HEK293 (cell line): ENCODE measurements around the gene RHOT2.
A peak's percentile ranks its signal among the peaks of the same experiment; 100 is the strongest.
"Not testable (repeated sequence)": the region's sequence is repeated elsewhere in the genome, so short reads cannot be mapped to it uniquely, and the experiment has no call there.

ENCODE experiments used
- CTCF ChIA-PET: fragments of 350-600 bp; formaldehyde crosslinking; extraction: SDS; loops from one replicate; lab custom pipeline; 2021; ENCODE audit warnings: antibody characterized with exemption; lab: Yijun Ruan, JAX
- POLR2A ChIA-PET: fragments of 300-600 bp; formaldehyde crosslinking; extraction: SDS; loops from one replicate; lab custom pipeline; 2020; ENCODE audit warnings: antibody characterized with exemption, inconsistent platforms; lab: Yijun Ruan, JAX
- H3K27ac ChIP-seq: fragments of 200-500 bp; sonication (Bioruptor generic); 2 replicates; pipeline ENCODE4 v1.5.1; 2014; ENCODE audit warnings: low read depth, low read length, control low read depth, inconsistent platforms; ENCODE audit errors: extremely low read depth
- H3K36me3 ChIP-seq, 2 experiments: fragments of 200-500 bp in 1 of 2; sonication (Bioruptor generic) in 1 of 2; 1 replicate in 1 of 2; 2 replicates in 1 of 2; pipeline ENCODE4 v1.5.1; 2014 to 2017; ENCODE audit warnings: inconsistent platforms in 2 of 2, low read length in 2 of 2; ENCODE audit not compliant: control insufficient read depth in 2 of 2, insufficient read depth in 1 of 2
- H3K4me1 ChIP-seq: fragments of 200-500 bp; sonication (Bioruptor generic); 2 replicates; pipeline ENCODE4 v1.5.1; 2014; ENCODE audit warnings: mild to moderate bottlenecking, low read length, inconsistent platforms; ENCODE audit not compliant: control insufficient read depth, insufficient read depth
- H3K4me3 ChIP-seq: 2 replicates; pipeline ENCODE4 v1.5.1; 2011; ENCODE audit warnings: low read depth, mild to moderate bottlenecking, control low read depth, low read length, moderate library complexity
- H3K9me3 ChIP-seq: fragments of 200-500 bp; sonication (Bioruptor generic); 2 replicates; pipeline ENCODE4 v1.5.1; 2014; ENCODE audit warnings: low read depth, low read length, inconsistent platforms; ENCODE audit not compliant: control insufficient read depth, insufficient read depth
- IKZF3 ChIP-seq: fragments of 450-650 bp; IDR thresholded peaks from 2 replicates; pipeline ENCODE4 v1.5.0; 2018; ENCODE audit warnings: missing biosample characterization, mild to moderate bottlenecking, missing genetic modification characterization, moderate library complexity
- KLF1 ChIP-seq: fragments of 450-650 bp; formaldehyde crosslinking; IDR thresholded peaks from 2 replicates; pipeline ENCODE4 v1.5.1; 2016; ENCODE audit warnings: missing biosample characterization, missing genetic modification characterization
- KLF7 ChIP-seq: fragments of 450-650 bp; formaldehyde crosslinking; IDR thresholded peaks from 2 replicates; pipeline ENCODE4 v1.5.1; 2016; ENCODE audit warnings: missing biosample characterization, missing genetic modification characterization, borderline replicate concordance
- MYNN ChIP-seq: fragments of 450-650 bp; formaldehyde crosslinking; IDR thresholded peaks from 2 replicates; pipeline ENCODE4 v1.5.1; 2016; ENCODE audit warnings: missing biosample characterization, missing genetic modification characterization, borderline replicate concordance
- PATZ1 ChIP-seq: fragments of 450-650 bp; formaldehyde crosslinking; IDR thresholded peaks from 2 replicates; pipeline ENCODE4 v1.5.1; 2016; ENCODE audit warnings: missing biosample characterization, missing genetic modification characterization
- PRDM1 ChIP-seq: fragments of 450-650 bp; formaldehyde crosslinking; IDR thresholded peaks from 2 replicates; pipeline ENCODE4; 2016; ENCODE audit warnings: missing biosample characterization, missing genetic modification characterization
- SCRT2 ChIP-seq: fragments of 450-650 bp; formaldehyde crosslinking; IDR thresholded peaks from 2 replicates; pipeline ENCODE4 v1.5.1; 2016; ENCODE audit warnings: missing biosample characterization, missing genetic modification characterization
- YY2 ChIP-seq: fragments of 450-650 bp; formaldehyde crosslinking; IDR thresholded peaks from 2 replicates; pipeline ENCODE4 v1.5.1; 2016; ENCODE audit warnings: missing biosample characterization, missing genetic modification characterization
- ZFP37 ChIP-seq: fragments of 450-650 bp; formaldehyde crosslinking; IDR thresholded peaks from 2 replicates; pipeline ENCODE4 v1.5.1; 2016; ENCODE audit warnings: missing biosample characterization, missing genetic modification characterization
- ZNF280D ChIP-seq: fragments of 450-650 bp; formaldehyde crosslinking; IDR thresholded peaks from 2 replicates; pipeline ENCODE4 v1.5.1; 2016; ENCODE audit warnings: missing biosample characterization, missing genetic modification characterization
- ZNF366 ChIP-seq: fragments of 450-650 bp; formaldehyde crosslinking; conservative IDR thresholded peaks from 2 replicates; pipeline ENCODE4 v1.5.1; 2016; ENCODE audit warnings: missing biosample characterization, missing genetic modification characterization
- ZNF416 ChIP-seq: fragments of 450-650 bp; formaldehyde crosslinking; IDR thresholded peaks from 2 replicates; pipeline ENCODE4 v1.5.1; 2016; ENCODE audit warnings: missing biosample characterization, missing genetic modification characterization
- ZNF596 ChIP-seq: fragments of 450-650 bp; IDR thresholded peaks from 2 replicates; pipeline ENCODE4 v1.5.0; 2018; ENCODE audit warnings: missing biosample characterization, mild to moderate bottlenecking, missing genetic modification characterization, moderate library complexity

The RHOT2 gene

GRCh38 chr16:689175-689897 lies 21.4 kb downstream of the RHOT2 start (continued):
- TF ChIP-seq ZNF280D (tag by site-specific recombination) (no peak), ZNF416 (tag by site-specific recombination) (no peak), YY2 (tag by site-specific recombination) (no peak), KLF7 (tag by site-specific recombination) (no peak)

GRCh38 chr16:691242-691641 lies 23.3 kb downstream of the RHOT2 start:
- H3K27ac ChIP-seq, CTCF ChIA-PET, POLR2A ChIA-PET, H3K4me3 ChIP-seq, H3K4me1 ChIP-seq, H3K9me3 ChIP-seq: not testable (repeated sequence)
- peak; percentile 33; the same call in 1 of the 2 replicates for TF ChIP-seq SCRT2 (tag by site-specific recombination)
- peaks cover 0 to 29% of the 10 kb centered on the region in 2 experiments; a peak in 1 of 3 replicates for H3K36me3 ChIP-seq

- ChIA-PET POLR2A (interaction anchor here (0.8 kb wide), 1 partner anchor 56 kb away, joined by 3 read pairs; the partner anchor contains the start of gene METTL26), CTCF (interaction anchor here (0.8 kb wide), 1 partner anchor 22 kb away, joined by 3 read pairs; no protein-coding TSS in a partner anchor)
- Histone ChIP-seq H3K27ac (no peak overlapping the region), H3K4me3 (no peak overlapping the region), H3K4me1 (no peaks in the 10 kb centered on the region), H3K9me3 (no peaks in the 10 kb centered on the region), H3K36me3 (peaks cover 0 to 16% of the 10 kb centered on the region in 2 experiments; a peak in 1 of 3 replicates)
- TF ChIP-seq SCRT2 (tag by site-specific recombination) (0 out of 2 replicates have a peak, but pooled peaks have one; percentile 36), ZFP37 (no peak), PRDM1 (tag by site-specific recombination) (peak; percentile 87), MYNN (no peak), PATZ1 (peak; percentile 27; the same call in 1 of the 2 replicates), IKZF3 (tag by site-specific recombination) (0 out of 2 replicates have a peak, but pooled peaks have one; percentile 23), ZNF366 (0 out of 2 replicates have a peak, but pooled peaks have one; percentile 22), KLF1 (0 out of 2 replicates have a peak, but pooled peaks have one; percentile 13), ZNF596 (tag by site-specific recombination) (peak; percentile 97)
Measured at GRCh38 chr16:692356-693108, 24.6 kb downstream of the RHOT2 start.
